Mesenchymal stem cell (in vitro differentiated cells and primary cell): ENCODE results near the gene CYTH1.

ENCODE experiments used
- DNase-seq: peaks from one replicate; pipeline ENCODE4 v3.0.0-alpha.2; 2013
- H2AFZ ChIP-seq: one replicate; pipeline ENCODE4 v1.6.1; 2013; ENCODE audit warnings: low read depth, mild to moderate bottlenecking, control low read depth, inconsistent platforms, low read length, moderate library complexity
- H2AK5ac ChIP-seq: 2 replicates; pipeline ENCODE4 v1.6.1; 2013; ENCODE audit warnings: low read length, moderate library complexity, mild to moderate bottlenecking, inconsistent platforms; ENCODE audit not compliant: severe bottlenecking
- H2BK120ac ChIP-seq: one replicate; pipeline ENCODE4 v1.6.1; 2013; ENCODE audit warnings: low read depth, mild to moderate bottlenecking, inconsistent platforms, low read length, moderate library complexity
- H2BK12ac ChIP-seq, 2 experiments: one replicate each; pipeline ENCODE4 v1.6.1; 2013; ENCODE audit warnings: inconsistent platforms in 2 of 2, low read length in 2 of 2, mild to moderate bottlenecking in 2 of 2, moderate library complexity in 2 of 2, control low read depth in 1 of 2
- H2BK15ac ChIP-seq: one replicate; pipeline ENCODE4 v1.6.1; 2013; ENCODE audit warnings: mild to moderate bottlenecking, low read depth, inconsistent platforms; ENCODE audit not compliant: poor library complexity, severe bottlenecking
- H2BK5ac ChIP-seq: 2 replicates; pipeline ENCODE4 v1.6.1; 2013; ENCODE audit warnings: low read depth, mild to moderate bottlenecking, low read length, control low read depth, inconsistent platforms; ENCODE audit not compliant: poor library complexity, severe bottlenecking
- H3K14ac ChIP-seq, 2 experiments: one replicate each; pipeline ENCODE4 v1.6.1; 2013; ENCODE audit warnings: inconsistent platforms in 2 of 2, low read length in 2 of 2, control low read depth in 1 of 2, mild to moderate bottlenecking in 1 of 2, moderate library complexity in 1 of 2
- H3K18ac ChIP-seq, 2 experiments: one replicate each; pipeline ENCODE4 v1.6.1; 2013; ENCODE audit warnings: inconsistent platforms in 2 of 2, low read length in 2 of 2, control low read depth in 1 of 2, low read depth in 1 of 2, mild to moderate bottlenecking in 1 of 2
- H3K23ac ChIP-seq, 2 experiments: one replicate each; pipeline ENCODE4 v1.6.1; 2013; ENCODE audit warnings: inconsistent platforms in 2 of 2, low read length in 2 of 2, mild to moderate bottlenecking in 2 of 2, moderate library complexity in 2 of 2, control low read depth in 1 of 2
- H3K27ac ChIP-seq: 2 replicates; pipeline ENCODE4 v1.5.1; 2013; ENCODE audit warnings: mild to moderate bottlenecking, moderate library complexity, low read length, control low read depth, inconsistent platforms; ENCODE audit not compliant: poor library complexity, severe bottlenecking
- H3K27me3 ChIP-seq, 2 experiments: 2 replicates each; pipeline versions ENCODE4 v1.6.1 to v1.7.0; 2013; ENCODE audit warnings: low read length in 2 of 2, mild to moderate bottlenecking in 2 of 2, moderate library complexity in 2 of 2, control low read depth in 1 of 2, inconsistent platforms in 1 of 2; ENCODE audit not compliant: control insufficient read depth in 1 of 2, insufficient read depth in 1 of 2
- H3K36me3 ChIP-seq, 2 experiments: 2 replicates each; pipeline versions ENCODE4 v1.6.1 to v1.7.0; 2013; ENCODE audit warnings: low read length in 2 of 2, control low read depth in 1 of 2, inconsistent platforms in 1 of 2, low read depth in 1 of 2, mild to moderate bottlenecking in 1 of 2; ENCODE audit not compliant: insufficient read depth in 2 of 2, control insufficient read depth in 1 of 2
- H3K4ac ChIP-seq, 2 experiments: one replicate each; pipeline ENCODE4 v1.6.1; 2013; ENCODE audit warnings: inconsistent platforms in 2 of 2, low read length in 2 of 2, mild to moderate bottlenecking in 2 of 2, moderate library complexity in 2 of 2, control low read depth in 1 of 2, low read depth in 1 of 2
- H3K4me1 ChIP-seq: 2 replicates; pipeline ENCODE4 v1.6.1; 2013; ENCODE audit warnings: low read depth, low read length, control low read depth; ENCODE audit not compliant: control insufficient read depth, insufficient read depth
- H3K4me2 ChIP-seq: 2 replicates; pipeline ENCODE4 v1.6.1; 2013; ENCODE audit warnings: low read length, mild to moderate bottlenecking, inconsistent platforms; ENCODE audit not compliant: poor library complexity, severe bottlenecking
- H3K4me3 ChIP-seq, 2 experiments: 2 replicates each; pipeline versions ENCODE4 v1.5.1 to v1.7.0; 2013; ENCODE audit warnings: low read length in 2 of 2, mild to moderate bottlenecking in 2 of 2, control low read depth in 1 of 2, low read depth in 1 of 2; ENCODE audit not compliant: insufficient read depth in 1 of 2
- H3K79me1 ChIP-seq: replicated peaks from 2 replicates; pipeline ENCODE4 v1.6.1; 2013; ENCODE audit warnings: mild to moderate bottlenecking, control low read depth, low read length, inconsistent platforms; ENCODE audit not compliant: poor library complexity, severe bottlenecking
- H3K9ac ChIP-seq: 2 replicates; pipeline ENCODE4 v1.7.0; 2013; ENCODE audit warnings: mild to moderate bottlenecking, low read length, moderate library complexity
- H3K9me3 ChIP-seq: 2 replicates; pipeline ENCODE4 v1.7.0; 2013; ENCODE audit warnings: mild to moderate bottlenecking, low read length; ENCODE audit not compliant: control insufficient read depth
- H4K8ac ChIP-seq: one replicate; pipeline ENCODE4 v1.6.1; 2013; ENCODE audit warnings: inconsistent platforms, mild to moderate bottlenecking, low read length, moderate library complexity
- H4K91ac ChIP-seq: one replicate; pipeline ENCODE4 v1.6.1; 2013; ENCODE audit warnings: mild to moderate bottlenecking, low read length, inconsistent platforms
- whole genome bisulfite sequencing: methylation state at CpG from one replicate; pipeline ENCODE4 v1.1.7; 2013; ENCODE audit warnings: mixed read lengths; 5-methylcytosine and 5-hydroxymethylcytosine counted together

CYTH1 gene

DNA sequence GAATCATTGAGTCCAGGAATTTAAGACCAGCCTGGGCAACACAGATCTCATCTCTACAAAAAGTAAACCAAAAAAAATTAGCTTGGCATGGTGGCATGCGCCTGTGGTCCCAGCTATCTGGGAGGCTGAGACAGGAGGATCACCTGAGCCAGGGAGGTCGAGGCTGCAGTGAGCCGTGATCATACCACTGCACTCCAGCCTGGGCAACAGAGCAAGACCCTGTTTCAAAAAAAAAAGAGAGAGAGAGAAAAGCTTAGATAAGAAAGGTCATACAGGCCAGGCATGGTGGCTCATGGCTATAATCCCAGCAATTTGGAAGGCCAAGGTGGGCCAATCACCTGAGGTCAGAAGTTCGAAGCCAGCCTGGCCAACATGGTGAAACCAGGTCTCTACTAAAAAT, 141.4 kb downstream of the CYTH1 start:
- H2AFZ ChIP-seq = no peak overlapping the region
- DNase-seq = no peak
- WGBS = 73% methylated on average over 4 of the region's 4 CpGs
- no peak overlapping the region for H3K4me2 ChIP-seq
- H4K8ac ChIP-seq = no peak overlapping the region
- H3K27me3 ChIP-seq = peaks cover 0 to 13% of the 10 kb centered on the region in 2 experiments
- no peak overlapping the region for H3K23ac ChIP-seq
- H3K27ac ChIP-seq = no peak overlapping the region
- no peak overlapping the region for H2BK5ac ChIP-seq
- no peak overlapping the region for H2BK120ac ChIP-seq
- no peaks in the 10 kb centered on the region for H3K36me3 ChIP-seq
- H3K4ac ChIP-seq = no peak overlapping the region
- H2BK12ac ChIP-seq = no peak overlapping the region
- no peak overlapping the region for H3K4me3 ChIP-seq
- no peak overlapping the region for H3K18ac ChIP-seq
- H3K9ac ChIP-seq = no peak overlapping the region
- no peaks in the 10 kb centered on the region for H3K79me1 ChIP-seq
- H2BK15ac ChIP-seq = no peak overlapping the region
- peaks cover 1% of the 10 kb centered on the region for H3K4me1 ChIP-seq
- H3K9me3 ChIP-seq = no peaks in the 10 kb centered on the region
- H4K91ac ChIP-seq = no peak overlapping the region
- no peak overlapping the region for H3K14ac ChIP-seq
- no peak overlapping the region for H2AK5ac ChIP-seq

DNA sequence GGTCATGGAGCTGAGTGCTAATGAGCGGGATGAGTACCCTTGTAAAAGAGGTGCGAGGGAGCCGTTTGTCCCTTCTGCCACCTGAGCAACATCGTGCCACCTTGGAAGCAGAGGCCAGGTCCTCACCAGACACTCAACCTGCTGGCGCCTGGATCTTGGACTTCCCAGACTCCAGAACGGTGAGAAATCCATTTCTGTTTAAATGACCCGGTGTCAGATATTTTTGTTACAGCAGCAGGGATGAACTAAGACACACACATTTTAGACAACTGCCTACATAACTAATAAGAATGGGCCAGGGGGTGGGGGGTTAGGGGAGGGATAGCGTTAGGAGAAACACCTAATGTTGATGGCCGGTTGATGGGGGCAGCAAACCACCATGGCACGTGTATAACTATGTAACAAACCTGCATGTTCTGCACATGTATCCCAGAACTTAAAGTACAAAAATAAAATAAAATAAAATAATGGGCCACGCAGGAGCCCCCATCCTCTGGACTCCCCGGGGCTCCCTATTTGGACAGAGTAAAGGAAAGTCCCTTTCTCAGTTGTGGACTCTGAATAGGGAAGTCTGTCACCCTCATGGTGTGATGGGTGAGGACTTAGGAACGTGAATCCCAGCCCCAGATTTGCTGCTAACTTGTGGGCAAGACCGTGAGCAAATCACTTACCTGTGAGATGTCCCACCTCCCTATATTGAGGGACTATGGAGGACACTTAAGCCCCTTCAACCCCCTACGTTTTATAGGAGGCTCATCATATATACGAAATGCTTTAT, 144.2 kb downstream of the CYTH1 start:
- H3K14ac ChIP-seq = no peak overlapping the region
- H3K36me3 ChIP-seq = no peaks in the 10 kb centered on the region
- no peak overlapping the region for H2BK15ac ChIP-seq
- no peak overlapping the region for H3K4me3 ChIP-seq
- H2AFZ ChIP-seq = no peak overlapping the region
- H3K18ac ChIP-seq = no peak overlapping the region
- no peak overlapping the region for H3K4me2 ChIP-seq
- H2BK5ac ChIP-seq = no peak overlapping the region
- H3K4me1 ChIP-seq = peaks cover 1% of the 10 kb centered on the region
- 92% methylated on average over 14 of the region's 16 CpGs for WGBS
- H2AK5ac ChIP-seq = no peak overlapping the region
- H4K91ac ChIP-seq = no peak overlapping the region
- H3K79me1 ChIP-seq = no peaks in the 10 kb centered on the region
- H2BK12ac ChIP-seq = no peak overlapping the region
- no peaks in the 10 kb centered on the region for H3K9me3 ChIP-seq
- no peak for DNase-seq
- no peak overlapping the region for H3K9ac ChIP-seq
- H3K4ac ChIP-seq = no peak overlapping the region
- no peak overlapping the region for H3K27ac ChIP-seq
- no peak overlapping the region for H2BK120ac ChIP-seq
- H3K27me3 ChIP-seq = peaks cover 0 to 9% of the 10 kb centered on the region in 2 experiments
- no peak overlapping the region for H4K8ac ChIP-seq
- H3K23ac ChIP-seq = no peak overlapping the region

DNA sequence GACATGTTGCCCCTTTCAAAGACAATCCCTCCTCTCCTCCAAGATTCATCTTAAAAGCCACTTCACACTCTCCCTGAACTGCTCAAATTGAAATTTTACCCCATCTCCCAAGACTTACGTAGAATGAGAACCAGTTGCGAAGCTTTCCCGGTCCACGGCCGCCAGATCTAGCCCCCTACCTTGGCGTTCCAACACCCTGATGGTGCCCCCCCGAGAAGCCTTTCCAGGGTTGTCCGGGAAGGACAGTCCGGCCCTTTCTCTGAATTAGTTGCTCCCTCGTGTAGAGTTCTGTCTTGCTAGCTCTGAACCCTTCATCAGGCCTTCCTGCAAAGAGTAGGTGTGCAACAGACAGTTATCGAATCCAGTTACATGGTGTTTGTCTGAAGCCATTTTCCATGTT, 144.9 kb downstream of the CYTH1 start:
- no peaks in the 10 kb centered on the region for H3K9me3 ChIP-seq
- no peak overlapping the region for H3K9ac ChIP-seq
- no peak overlapping the region for H2AFZ ChIP-seq
- no peak overlapping the region for H3K4me2 ChIP-seq
- no peak overlapping the region for H3K14ac ChIP-seq
- no peak overlapping the region for H3K23ac ChIP-seq
- H4K8ac ChIP-seq = no peak overlapping the region
- WGBS = 82% methylated on average over 11 of the region's 11 CpGs
- H2BK15ac ChIP-seq = no peak overlapping the region
- no peak overlapping the region for H4K91ac ChIP-seq
- no peaks in the 10 kb centered on the region for H3K79me1 ChIP-seq
- no peak overlapping the region for H3K4ac ChIP-seq
- H3K27me3 ChIP-seq = peaks cover 0 to 9% of the 10 kb centered on the region in 2 experiments
- no peak overlapping the region for H2BK12ac ChIP-seq
- no peak overlapping the region for H2AK5ac ChIP-seq
- H3K4me3 ChIP-seq = no peak overlapping the region
- no peak overlapping the region for H3K18ac ChIP-seq
- no peak for DNase-seq
- H2BK5ac ChIP-seq = no peak overlapping the region
- H3K4me1 ChIP-seq = peaks cover 1% of the 10 kb centered on the region
- H3K36me3 ChIP-seq = no peaks in the 10 kb centered on the region
- H2BK120ac ChIP-seq = no peak overlapping the region
- H3K27ac ChIP-seq = no peak overlapping the region

DNA sequence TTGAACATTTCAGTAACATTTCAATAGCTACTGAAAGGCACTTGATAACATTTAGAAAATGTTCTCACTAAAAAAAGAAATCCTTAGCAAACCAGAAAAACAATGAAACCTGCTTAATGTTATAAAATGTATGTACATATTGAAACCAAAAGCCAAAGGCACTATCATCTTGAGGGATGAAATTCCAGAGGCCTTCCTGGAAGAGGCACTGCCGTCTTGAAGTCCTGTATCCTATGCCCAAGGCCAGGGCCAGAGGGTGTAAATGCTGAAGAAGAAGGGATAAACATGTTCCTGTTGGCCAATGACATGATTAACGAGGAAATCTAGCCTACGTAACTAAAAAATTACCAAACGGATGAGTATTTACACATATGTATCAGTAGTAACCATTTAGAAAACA, 147.9 kb downstream of the CYTH1 start:
- Histone ChIP-seq H3K36me3 (no peaks in the 10 kb centered on the region), H2BK120ac (no peak overlapping the region), H2BK12ac (no peak overlapping the region), H3K23ac (no peak overlapping the region), H2AFZ (no peak overlapping the region), H2AK5ac (no peak overlapping the region), H4K8ac (no peak overlapping the region), H4K91ac (no peak overlapping the region), H3K4me3 (no peak overlapping the region), H3K27me3 (peaks cover 0 to 23% of the 10 kb centered on the region in 2 experiments), H3K79me1 (no peaks in the 10 kb centered on the region), H2BK5ac (no peak overlapping the region), H3K4me1 (peaks cover 6% of the 10 kb centered on the region), H2BK15ac (no peak overlapping the region), H3K9ac (no peak overlapping the region), H3K4ac (no peak overlapping the region), H3K14ac (no peak overlapping the region), H3K18ac (no peak overlapping the region), H3K4me2 (no peak overlapping the region), H3K27ac (no peak overlapping the region), H3K9me3 (no peaks in the 10 kb centered on the region)
- no peak for DNase-seq
- 95% methylated on average over 2 of the region's 4 CpGs for WGBS
